C4-2B (cell line): Measurements from ENCODE around the gene METTL22.

Experiments used
- CTCF ChIP-seq: fragments of 450-650 bp; conservative IDR thresholded peaks from 2 replicates; pipeline ENCODE4 v1.5.1; 2017; ENCODE audit warnings: mild to moderate bottlenecking
- ZFX ChIP-seq: fragments of 450-650 bp; IDR thresholded peaks from 2 replicates; pipeline ENCODE4 v1.6.1; 2017

- no peak for TF ChIP-seq CTCF
- no peak for TF ChIP-seq ZFX
Observed at GRCh38 chr16:8621222-8621571, 301 bp upstream of the METTL22 start.
